ENCODE measurements around the gene RIPOR3.
A peak's percentile ranks its signal among the peaks of the same experiment; 100 is the strongest.
"Not testable (repeated sequence)": the region's sequence is repeated elsewhere in the genome, so short reads cannot be mapped to it uniquely, and the experiment has no call there.

RIPOR3 gene

GRCh38 chr20:50648651-50649050, 42.7 kb downstream of the RIPOR3 start:
- TF ChIP-seq CTCF (IDR thresholded peaks at IDR 0.05; ENCODE audit: low read depth, low read length) = no peak
- H3K27me3 ChIP-seq = no peaks in the 10 kb centered on the region
- DNase-seq = no peak
- H3K4me1 ChIP-seq = no peaks in the 10 kb centered on the region
- no peaks in the 10 kb centered on the region for H3K36me3 ChIP-seq
- peaks cover 8% of the 10 kb centered on the region for H3K9me3 ChIP-seq
- no peak overlapping the region for H3K4me3 ChIP-seq (ENCODE audit: low read depth, low read length)

- peak; percentile 47 for TF ChIP-seq CTCF (IDR thresholded peaks at IDR 0.05; ENCODE audit: low read depth, low read length)
- H3K4me1 ChIP-seq = no peaks in the 10 kb centered on the region; the same call in 1 of the 2 replicates
- H3K4me3 ChIP-seq (ENCODE audit: low read depth, low read length) = no peak overlapping the region
- peaks cover 8% of the 10 kb centered on the region for H3K9me3 ChIP-seq
- DNase-seq = no peak
- no peaks in the 10 kb centered on the region for H3K36me3 ChIP-seq
- H3K27me3 ChIP-seq = no peaks in the 10 kb centered on the region
These were observed 44.8 kb downstream of the RIPOR3 start for GRCh38 chr20:50646483-50646996.

GRCh38 chr20:50645253-50646068, 45.9 kb downstream of the RIPOR3 start:
- H3K4me1 ChIP-seq = no peaks in the 10 kb centered on the region; the same call in 1 of the 2 replicates
- TF ChIP-seq CTCF (IDR thresholded peaks at IDR 0.05; ENCODE audit: low read depth, low read length) = no peak
- no peak overlapping the region for H3K4me3 ChIP-seq (ENCODE audit: low read depth, low read length)
- peak; percentile 36 for DNase-seq
- peaks cover 8% of the 10 kb centered on the region for H3K9me3 ChIP-seq
- H3K36me3 ChIP-seq = no peaks in the 10 kb centered on the region
- H3K27me3 ChIP-seq = no peaks in the 10 kb centered on the region

GRCh38 chr20:50642288-50642803, 49.0 kb downstream of the RIPOR3 start:
- Histone ChIP-seq H3K36me3 (no peaks in the 10 kb centered on the region), H3K9me3 (peaks cover 8% of the 10 kb centered on the region), H3K27me3 (no peaks in the 10 kb centered on the region), H3K4me3 (ENCODE audit: low read depth, low read length) (no peak overlapping the region), H3K4me1 (peaks cover 3% of the 10 kb centered on the region; the same call in 1 of the 2 replicates)
- no peak for TF ChIP-seq CTCF (IDR thresholded peaks at IDR 0.05; ENCODE audit: low read depth, low read length)
- DNase-seq = no peak

GRCh38 chr20:50641625-50642287, 49.6 kb downstream of the RIPOR3 start:
- not testable (repeated sequence) for H3K9me3 ChIP-seq; DNase-seq; H3K4me1 ChIP-seq; H3K27me3 ChIP-seq; H3K36me3 ChIP-seq; H3K4me3 ChIP-seq (ENCODE audit: low read depth, low read length)

- not testable (repeated sequence) for H3K36me3 ChIP-seq; DNase-seq; H3K4me3 ChIP-seq (ENCODE audit: low read depth, low read length); H3K9me3 ChIP-seq; H3K27me3 ChIP-seq
- peaks cover 11% of the 10 kb centered on the region for H3K4me1 ChIP-seq
These were observed 51.2 kb downstream of the RIPOR3 start for GRCh38 chr20:50639971-50640711.

- H3K4me1 ChIP-seq = peaks cover 11% of the 10 kb centered on the region
- H3K27me3 ChIP-seq; H3K4me3 ChIP-seq (ENCODE audit: low read depth, low read length); H3K9me3 ChIP-seq; H3K36me3 ChIP-seq; DNase-seq: not testable (repeated sequence)
These were observed 53.1 kb downstream of the RIPOR3 start for GRCh38 chr20:50638015-50638847.

Data from BE2C (cell line).